Endothelial cell of umbilical vein (primary cell): ENCODE data around the gene SLC12A4. TPM values are rescaled to one million over a fixed set of nuclear protein-coding genes. Genes with fewer than 3 reads are reported as not detected.
"Not testable (repeated sequence)": the region's sequence is repeated elsewhere in the genome, so short reads cannot be mapped to it uniquely, and the experiment has no call there.

Experiments
- BruUV-seq: library from RNA; stranded (reverse); fragments of 400-500 nt; replicated peaks from 2 replicates; lab custom pipeline; 2021; lab: Mats Ljungman, UMichigan
- CTCF ChIA-PET: fragments of 300-600, 350-600 bp; sonication (Branson Sonifier 250); formaldehyde crosslinking; loops from one replicate; lab custom pipeline; 2021; ENCODE audit warnings: antibody characterized with exemption, inconsistent platforms; lab: Charles Lee
- POLR2A ChIA-PET: fragments of 300-600, 350-600 bp; sonication (Branson Sonifier 250); formaldehyde crosslinking; loops from one replicate; lab custom pipeline; 2021; ENCODE audit warnings: antibody characterized with exemption, inconsistent platforms; lab: Charles Lee
- DNase-seq: peaks from one replicate; pipeline ENCODE4 v3.0.0-alpha.2; 2011; ENCODE audit warnings: low read depth, low spot score
- FAIRE-seq: peaks from 2 replicates; lab custom pipeline; 2011; peaks lifted over from hg19 to GRCh38; lab: Jason Lieb, UNC
- H2AFZ ChIP-seq: 2 replicates; pipeline ENCODE4 v1.6.0; 2012; ENCODE audit warnings: low read depth, low read length, control low read depth, inconsistent platforms
- H3K27ac ChIP-seq: 2 replicates; pipeline ENCODE4 v1.5.1; 2011; ENCODE audit warnings: low read depth, mild to moderate bottlenecking, control low read depth, low read length, moderate library complexity; ENCODE audit not compliant: insufficient read depth
- H3K27me3 ChIP-seq, 2 experiments: 2 replicates each; pipeline versions ENCODE4 v1.6.0 to v1.6.1; 2011; ENCODE audit warnings: low read length in 2 of 2, mixed read lengths in 1 of 2; ENCODE audit not compliant: control insufficient read depth in 2 of 2, insufficient read depth in 2 of 2
- H3K36me3 ChIP-seq, 2 experiments: 2 replicates in 1 of 2; 3 replicates in 1 of 2; pipeline ENCODE4 v1.5.1; 2011; ENCODE audit warnings: low read length in 2 of 2, mild to moderate bottlenecking in 1 of 2, moderate library complexity in 1 of 2; ENCODE audit not compliant: control insufficient read depth in 2 of 2, insufficient read depth in 2 of 2; ENCODE audit errors: extremely low read depth in 1 of 2
- H3K4me1 ChIP-seq: 3 replicates; pipeline ENCODE4 v1.5.1; 2011; ENCODE audit warnings: mild to moderate bottlenecking, low read length; ENCODE audit not compliant: control insufficient read depth, insufficient read depth; ENCODE audit errors: extremely low read depth
- H3K4me2 ChIP-seq: 2 replicates; pipeline ENCODE4 v1.6.1; 2011; ENCODE audit warnings: low read length, control low read depth, mixed read lengths; ENCODE audit not compliant: insufficient read depth
- H3K4me3 ChIP-seq, 3 experiments: fragments of 200-600 bp in 1 of 3; sonication (generic), shearing (Covaris generic) in 1 of 3; replicated peaks in 1 of 3; 2 replicates each; pipeline ENCODE4 v1.5.1; 2011 to 2016; ENCODE audit warnings: control low read depth in 3 of 3, low read length in 3 of 3, mild to moderate bottlenecking in 2 of 3, inconsistent platforms in 1 of 3, low read depth in 1 of 3, moderate library complexity in 1 of 3; ENCODE audit not compliant: insufficient read depth in 1 of 3
- H3K79me2 ChIP-seq: 2 replicates; pipeline ENCODE4 v1.6.0; 2012; ENCODE audit warnings: low read length, inconsistent platforms; ENCODE audit not compliant: control insufficient read depth, insufficient read depth
- H3K9ac ChIP-seq: replicated peaks from 2 replicates; pipeline ENCODE3; 2011; ENCODE audit warnings: low read length, control low read depth; ENCODE audit not compliant: insufficient read depth; ENCODE audit errors: extremely low read depth
- H3K9me1 ChIP-seq: replicated peaks from 3 replicates; pipeline ENCODE4 v1.6.0; 2011; ENCODE audit warnings: mild to moderate bottlenecking, low read length; ENCODE audit not compliant: control insufficient read depth, insufficient read depth; ENCODE audit errors: extremely low read depth
- H3K9me3 ChIP-seq: replicated peaks from 2 replicates; pipeline ENCODE4 v1.5.1; 2012; ENCODE audit warnings: low read length, inconsistent platforms; ENCODE audit not compliant: control insufficient read depth, insufficient read depth
- H4K20me1 ChIP-seq: replicated peaks from 2 replicates; pipeline ENCODE3; 2011; ENCODE audit warnings: mild to moderate bottlenecking, low read length; ENCODE audit not compliant: control insufficient read depth, insufficient read depth; ENCODE audit errors: extremely low read depth
- MYC ChIP-seq: IDR thresholded peaks from one replicate; pipeline ENCODE4 v1.6.1; 2011; ENCODE audit warnings: mild to moderate bottlenecking, low read depth, low read length
- POLR2A ChIP-seq: IDR thresholded peaks from 2 replicates; pipeline ENCODE4 v1.6.1; 2012; ENCODE audit warnings: low read depth, mild to moderate bottlenecking, control low read depth, low read length
- dilution Hi-C: fragments of 300-500 bp; cut with MboI; formaldehyde crosslinking; loops from one replicate; pipeline ENCODE4 v1.15.0; 2019; ENCODE audit warnings: low sequenced_read_pairs; ENCODE audit not compliant: extremely low pct_ligation_motif_present
- intact Hi-C: fragments of 100-400 bp; cut with micrococcal nuclease; formaldehyde crosslinking; loops from one replicate; pipeline ENCODE4 v1.10.0; 2022
- polyA plus RNA-seq, 4 experiments: library from polyadenylated mRNA; depleted of rRNA in 3 of 4; stranded (reverse) in 3 of 4; unstranded in 1 of 4; fragments of >200 nt; gene quantifications; 2 replicates each; pipeline versions ENCODE4 v1.2.1 to v1.2.3, GENCODE V29; 2011 to 2012; ENCODE audit warnings: missing spikeins in 1 of 4
- total RNA-seq: library from RNA; stranded (reverse); gene quantifications from 2 replicates; pipeline ENCODE4 v1.2.3, GENCODE V29; 2021

The SLC12A4 gene
- total and polyA plus RNA-seq, 2 donors (not counting 3 experiments of a cell fraction or from before 2014, with no cell fraction given) = 110 to 114 TPM

GRCh38 chr16:68013440-68013839 lies 45.0 kb upstream of the SLC12A4 start:
- H3K27me3 ChIP-seq = no peaks in the 10 kb centered on the region
- H3K4me1 ChIP-seq = peaks cover 7% of the 10 kb centered on the region
- H3K9ac ChIP-seq = no peak overlapping the region
- H3K4me2 ChIP-seq = peak overlapping the region; percentile 29
- H4K20me1 ChIP-seq = no peaks in the 10 kb centered on the region
- BruUV-seq = no TSS peak
- dilution Hi-C loops = no loop called here
- intact Hi-C loops = no loop called here
- no peaks in the 10 kb centered on the region for H3K9me3 ChIP-seq
- ChIA-PET POLR2A (no interaction called here), CTCF (interaction anchor here (1.1 to 1.2 kb wide), 2 partner anchors 12 to 30 kb away, joined by 3 read pairs; no protein-coding TSS in a partner anchor)
- H3K36me3 ChIP-seq = no peaks in the 10 kb centered on the region
- DNase-seq = peak; percentile 41
- no peak overlapping the region for H3K27ac ChIP-seq
- H3K4me3 ChIP-seq = no peak overlapping the region
- H2AFZ ChIP-seq = peak overlapping the region; percentile 75
- no peaks in the 10 kb centered on the region for H3K79me2 ChIP-seq
- no peaks in the 10 kb centered on the region for H3K9me1 ChIP-seq
- TF ChIP-seq POLR2A (no peak), MYC (no peak)
- FAIRE-seq = peak; percentile 44

DNA sequence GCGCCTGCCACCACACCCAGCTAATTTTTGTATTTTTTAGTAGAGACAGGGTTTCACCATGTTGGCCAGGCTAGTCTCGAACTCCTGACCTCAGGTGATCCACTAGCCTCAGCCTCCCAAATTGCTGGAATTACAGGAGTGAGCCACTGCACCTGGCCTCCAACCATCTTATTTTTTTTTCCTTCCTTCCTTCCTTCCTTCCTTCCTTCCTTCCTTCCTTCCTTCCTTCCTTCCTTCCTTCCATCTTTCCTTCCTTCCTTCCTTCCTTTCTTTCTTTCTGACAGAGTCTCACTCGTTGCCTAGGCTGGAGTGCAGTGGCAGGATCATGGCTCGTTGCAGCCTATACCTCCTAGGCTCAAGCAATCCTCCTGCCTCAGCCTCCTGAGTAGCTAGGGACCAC lies 41.4 kb upstream of the SLC12A4 start:
- H3K4me2 ChIP-seq, intact Hi-C loops, H3K79me2 ChIP-seq, H3K27me3 ChIP-seq, CTCF ChIA-PET, H2AFZ ChIP-seq, POLR2A ChIA-PET, H3K9me3 ChIP-seq, H3K9ac ChIP-seq, H3K4me3 ChIP-seq, DNase-seq, H3K9me1 ChIP-seq, H3K36me3 ChIP-seq, H4K20me1 ChIP-seq, dilution Hi-C loops, BruUV-seq, H3K27ac ChIP-seq: not testable (repeated sequence)
- peaks cover 10% of the 10 kb centered on the region for H3K4me1 ChIP-seq
- peak; percentile 12 for FAIRE-seq
